ENCODE data around the gene MATN4.

MATN4 gene

GRCh38 chr20:45306431-45306982, 1.6 kb downstream of the MATN4 start, which contains the start of gene RBPJL:
RBPJL (plus strand) TSS chr20:45306840; CDS start chr20:45306923, 83 bp downstream.
- Histone ChIP-seq H3K9me3 (ENCODE audit: control extremely low read depth in 1 of 5, control insufficient read depth in 4 of 5, insufficient read depth in 2 of 5, low read depth in 1 of 5, low read length in 4 of 5) (no peaks in the 10 kb centered on the region), H3K36me3 (ENCODE audit: control insufficient read depth in 4 of 4, insufficient read depth in 4 of 4, low read length in 3 of 4) (no peaks in the 10 kb centered on the region), H3K27me3 (replicated peaks in 2 of 5; ENCODE audit: control insufficient read depth in 4 of 5, insufficient read depth in 5 of 5, low read length in 4 of 5) (peaks cover 0 to 44% (median 16%) of the 10 kb centered on the region in 5 experiments), H3K27ac (ENCODE audit: insufficient read depth in 1 of 2, low read depth in 1 of 2, low read length in 2 of 2, poor library complexity in 1 of 2, severe bottlenecking in 2 of 2) (no peak within 1 kb of the TSS), H3K4me3 (ENCODE audit: control insufficient read depth in 1 of 7, extremely low read depth in 1 of 7, insufficient read depth in 4 of 7, low read depth in 2 of 7, low read length in 6 of 7) (peak within 1 kb of the TSS in 2 of 7 experiments; percentile 19 to 23), H3K4me1 (ENCODE audit: control extremely low read depth in 1 of 4, control insufficient read depth in 4 of 4, insufficient read depth in 4 of 4, low read length in 3 of 4) (peaks cover 0 to 14% (median 3%) of the 10 kb centered on the region in 4 experiments)
- ChIA-PET CTCF (interaction anchor here (0.9 to 2.6 kb wide), 3 partner anchors 9 to 14 kb away, joined by 3 to 12 read pairs (median 6); no protein-coding TSS in a partner anchor), POLR2A (no interaction called here)
- 27% methylated on average over 31 of the region's 41 CpGs for WGBS (ENCODE audit: insufficient coverage)
- peak; percentile 23 to 51 (median 51) for DNase-seq

GRCh38 chr20:45305262-45305661, 2.8 kb downstream of the MATN4 start:
- no peak overlapping the region for H3K27ac ChIP-seq (ENCODE audit: insufficient read depth in 1 of 2, low read depth in 1 of 2, low read length in 2 of 2, poor library complexity in 1 of 2, severe bottlenecking in 2 of 2)
- WGBS (ENCODE audit: insufficient coverage) = 60% methylated on average over 2 of the region's 4 CpGs
- POLR2A ChIA-PET = no interaction called here
- no peak overlapping the region for H3K4me3 ChIP-seq (ENCODE audit: control insufficient read depth in 1 of 7, extremely low read depth in 1 of 7, insufficient read depth in 4 of 7, low read depth in 2 of 7, low read length in 6 of 7)
- H3K36me3 ChIP-seq (ENCODE audit: control insufficient read depth in 4 of 4, insufficient read depth in 4 of 4, low read length in 3 of 4) = no peaks in the 10 kb centered on the region
- H3K9me3 ChIP-seq (ENCODE audit: control extremely low read depth in 1 of 5, control insufficient read depth in 4 of 5, insufficient read depth in 2 of 5, low read depth in 1 of 5, low read length in 4 of 5) = no peaks in the 10 kb centered on the region
- CTCF ChIA-PET = interaction anchor here (1.1 to 1.4 kb wide), 3 partner anchors 10 to 131 kb away, joined by 3 to 5 read pairs (median 3); no protein-coding TSS in a partner anchor
- H3K4me1 ChIP-seq (ENCODE audit: control extremely low read depth in 1 of 4, control insufficient read depth in 4 of 4, insufficient read depth in 4 of 4, low read length in 3 of 4) = peaks cover 0 to 13% (median 2%) of the 10 kb centered on the region in 4 experiments
- H3K27me3 ChIP-seq (replicated peaks in 2 of 5; ENCODE audit: control insufficient read depth in 4 of 5, insufficient read depth in 5 of 5, low read length in 4 of 5) = peaks cover 0 to 40% (median 16%) of the 10 kb centered on the region in 5 experiments
- no peak for DNase-seq

- peaks cover 0 to 40% (median 16%) of the 10 kb centered on the region in 5 experiments for H3K27me3 ChIP-seq (replicated peaks in 2 of 5; ENCODE audit: control insufficient read depth in 4 of 5, insufficient read depth in 5 of 5, low read length in 4 of 5)
- POLR2A ChIA-PET = no interaction called here
- H3K36me3 ChIP-seq (ENCODE audit: control insufficient read depth in 4 of 4, insufficient read depth in 4 of 4, low read length in 3 of 4) = no peaks in the 10 kb centered on the region
- no peak overlapping the region for H3K27ac ChIP-seq (ENCODE audit: insufficient read depth in 1 of 2, low read depth in 1 of 2, low read length in 2 of 2, poor library complexity in 1 of 2, severe bottlenecking in 2 of 2)
- H3K9me3 ChIP-seq (ENCODE audit: control extremely low read depth in 1 of 5, control insufficient read depth in 4 of 5, insufficient read depth in 2 of 5, low read depth in 1 of 5, low read length in 4 of 5) = no peaks in the 10 kb centered on the region
- 75% methylated on average over 43 of the region's 43 CpGs for WGBS (ENCODE audit: insufficient coverage)
- no peak for DNase-seq
- CTCF ChIA-PET = interaction anchor here (1.1 to 1.4 kb wide), 2 partner anchors 10 to 468 kb away, joined by 3 to 5 read pairs; no protein-coding TSS in a partner anchor
- peaks cover 0 to 13% (median 2%) of the 10 kb centered on the region in 4 experiments for H3K4me1 ChIP-seq (ENCODE audit: control extremely low read depth in 1 of 4, control insufficient read depth in 4 of 4, insufficient read depth in 4 of 4, low read length in 3 of 4)
- no peak overlapping the region for H3K4me3 ChIP-seq (ENCODE audit: control insufficient read depth in 1 of 7, extremely low read depth in 1 of 7, insufficient read depth in 4 of 7, low read depth in 2 of 7, low read length in 6 of 7)
Measured at GRCh38 chr20:45304464-45304999, 3.6 kb downstream of the MATN4 start.

GRCh38 chr20:45303586-45304463, 4.3 kb downstream of the MATN4 start:
- H3K27ac ChIP-seq (ENCODE audit: insufficient read depth in 1 of 2, low read depth in 1 of 2, low read length in 2 of 2, poor library complexity in 1 of 2, severe bottlenecking in 2 of 2) = no peak overlapping the region
- 69% methylated on average over 41 of the region's 47 CpGs for WGBS (ENCODE audit: insufficient coverage)
- H3K4me3 ChIP-seq (ENCODE audit: control insufficient read depth in 1 of 7, extremely low read depth in 1 of 7, insufficient read depth in 4 of 7, low read depth in 2 of 7, low read length in 6 of 7) = no peak overlapping the region
- CTCF ChIA-PET = interaction anchor here (1.0 to 4.2 kb wide), 7 partner anchors 8 to 468 kb away, joined by 3 to 43 read pairs (median 7); no protein-coding TSS in a partner anchor
- H3K4me1 ChIP-seq (ENCODE audit: control extremely low read depth in 1 of 4, control insufficient read depth in 4 of 4, insufficient read depth in 4 of 4, low read length in 3 of 4) = peaks cover 0 to 13% (median 2%) of the 10 kb centered on the region in 4 experiments
- no peak for DNase-seq
- peaks cover 0 to 40% (median 15%) of the 10 kb centered on the region in 5 experiments for H3K27me3 ChIP-seq (replicated peaks in 2 of 5; ENCODE audit: control insufficient read depth in 4 of 5, insufficient read depth in 5 of 5, low read length in 4 of 5)
- H3K9me3 ChIP-seq (ENCODE audit: control extremely low read depth in 1 of 5, control insufficient read depth in 4 of 5, insufficient read depth in 2 of 5, low read depth in 1 of 5, low read length in 4 of 5) = no peaks in the 10 kb centered on the region
- POLR2A ChIA-PET = no interaction called here
- H3K36me3 ChIP-seq (ENCODE audit: control insufficient read depth in 4 of 4, insufficient read depth in 4 of 4, low read length in 3 of 4) = no peaks in the 10 kb centered on the region

- ChIA-PET POLR2A (no interaction called here), CTCF (interaction anchor here (0.7 to 4.2 kb wide), 8 partner anchors 9 to 469 kb away, joined by 3 to 43 read pairs (median 5); no protein-coding TSS in a partner anchor)
- Histone ChIP-seq H3K27ac (ENCODE audit: insufficient read depth in 1 of 2, low read depth in 1 of 2, low read length in 2 of 2, poor library complexity in 1 of 2, severe bottlenecking in 2 of 2) (no peak overlapping the region), H3K36me3 (ENCODE audit: control insufficient read depth in 4 of 4, insufficient read depth in 4 of 4, low read length in 3 of 4) (no peaks in the 10 kb centered on the region), H3K4me1 (ENCODE audit: control extremely low read depth in 1 of 4, control insufficient read depth in 4 of 4, insufficient read depth in 4 of 4, low read length in 3 of 4) (peaks cover 0 to 8% (median 2%) of the 10 kb centered on the region in 4 experiments), H3K4me3 (ENCODE audit: control insufficient read depth in 1 of 7, extremely low read depth in 1 of 7, insufficient read depth in 4 of 7, low read depth in 2 of 7, low read length in 6 of 7) (no peak overlapping the region), H3K9me3 (ENCODE audit: control extremely low read depth in 1 of 5, control insufficient read depth in 4 of 5, insufficient read depth in 2 of 5, low read depth in 1 of 5, low read length in 4 of 5) (no peaks in the 10 kb centered on the region), H3K27me3 (replicated peaks in 2 of 5; ENCODE audit: control insufficient read depth in 4 of 5, insufficient read depth in 5 of 5, low read length in 4 of 5) (peaks cover 0 to 31% (median 15%) of the 10 kb centered on the region in 5 experiments)
- WGBS (ENCODE audit: insufficient coverage) = 93% methylated on average over 5 of the region's 5 CpGs
- peak in 1 of 3 donors; percentile 15 for DNase-seq
Measured at GRCh38 chr20:45301824-45302271, 6.3 kb downstream of the MATN4 start.

GRCh38 chr20:45300961-45301360, 7.1 kb downstream of the MATN4 start:
- ChIA-PET CTCF (interaction anchor here (0.7 to 4.2 kb wide), 5 partner anchors 9 to 71 kb away, joined by 3 to 43 read pairs (median 7); no protein-coding TSS in a partner anchor), POLR2A (no interaction called here)
- Histone ChIP-seq H3K27me3 (replicated peaks in 2 of 5; ENCODE audit: control insufficient read depth in 4 of 5, insufficient read depth in 5 of 5, low read length in 4 of 5) (peaks cover 0 to 26% (median 15%) of the 10 kb centered on the region in 5 experiments), H3K9me3 (ENCODE audit: control extremely low read depth in 1 of 5, control insufficient read depth in 4 of 5, insufficient read depth in 2 of 5, low read depth in 1 of 5, low read length in 4 of 5) (no peaks in the 10 kb centered on the region), H3K4me1 (ENCODE audit: control extremely low read depth in 1 of 4, control insufficient read depth in 4 of 4, insufficient read depth in 4 of 4, low read length in 3 of 4) (peaks cover 0 to 2% (median 0%) of the 10 kb centered on the region in 4 experiments), H3K4me3 (ENCODE audit: control insufficient read depth in 1 of 7, extremely low read depth in 1 of 7, insufficient read depth in 4 of 7, low read depth in 2 of 7, low read length in 6 of 7) (no peak overlapping the region), H3K27ac (ENCODE audit: insufficient read depth in 1 of 2, low read depth in 1 of 2, low read length in 2 of 2, poor library complexity in 1 of 2, severe bottlenecking in 2 of 2) (no peak overlapping the region), H3K36me3 (ENCODE audit: control insufficient read depth in 4 of 4, insufficient read depth in 4 of 4, low read length in 3 of 4) (no peaks in the 10 kb centered on the region)
- 0% methylated on average over 1 of the region's 4 CpGs for WGBS (ENCODE audit: insufficient coverage)
- DNase-seq = peak; percentile 52 to 70 (median 70)
